ENCODE results near the gene STK33. TPM values are rescaled to one million over a fixed set of nuclear protein-coding genes. Genes with fewer than 3 reads are reported as not detected.

The STK33 gene
- total RNA-seq, 2 donors from 2014 or later = 1.2 to 3.2 TPM

DNA sequence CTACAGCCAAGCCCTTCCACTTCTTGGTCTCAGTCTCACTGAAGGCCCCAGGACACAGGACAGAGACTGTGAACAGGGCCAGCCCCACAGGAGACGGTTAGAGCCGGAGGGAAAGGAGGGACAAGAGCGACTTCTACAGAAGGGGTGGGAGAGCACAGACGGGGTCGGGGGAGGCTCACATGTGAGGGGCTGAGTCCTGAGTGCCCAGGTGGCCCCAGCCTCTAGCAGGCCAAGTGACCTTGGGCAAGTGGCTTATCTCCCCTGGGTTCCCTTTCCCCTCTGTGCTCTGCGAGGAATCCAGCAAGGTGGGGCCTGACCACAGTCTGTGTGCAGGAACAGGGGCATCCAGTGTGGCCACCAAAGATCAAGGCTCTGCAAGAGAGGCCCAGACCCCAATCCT lies 227.7 kb downstream of the STK33 start:
- intact Hi-C loops (cut with DNase I, micrococcal nuclease) = no loop called here
- ATAC-seq (no peak), DNase-seq (no peak)

DNA sequence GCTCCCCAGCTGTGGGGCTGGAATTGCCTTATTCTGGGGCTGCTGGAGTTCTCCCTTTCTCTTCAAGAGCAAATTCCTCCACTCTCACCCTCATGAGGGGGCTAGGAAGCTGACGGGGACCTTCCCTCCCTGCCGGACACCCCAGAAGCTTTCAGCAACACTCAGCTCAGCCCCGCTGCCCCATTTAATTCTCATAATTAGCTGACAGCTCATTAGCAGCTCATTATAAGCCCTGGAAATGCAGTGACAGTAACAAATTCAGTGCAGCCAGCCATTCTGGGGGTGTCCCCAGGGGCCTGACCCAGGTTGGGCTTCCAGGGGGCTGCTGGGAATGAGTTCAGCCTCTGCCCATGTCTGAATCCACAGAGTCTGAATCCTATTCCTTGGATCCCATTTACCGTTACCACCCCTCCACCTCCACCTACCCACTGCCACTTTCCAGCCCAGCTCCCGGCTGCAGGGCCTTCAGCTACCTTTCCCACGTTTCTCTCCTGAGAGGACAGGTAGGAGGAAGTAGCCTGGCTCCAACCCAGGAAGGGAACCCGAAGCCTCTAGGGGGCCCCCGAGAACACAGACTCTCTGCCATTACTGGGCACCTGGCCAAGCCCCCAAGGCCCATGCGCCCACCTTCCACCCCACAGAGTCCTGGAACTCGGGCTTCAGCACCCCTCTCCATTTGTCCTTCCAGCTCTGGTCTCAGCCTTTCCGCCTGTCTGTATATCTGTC lies 228.6 kb downstream of the STK33 start:
- intact Hi-C loops (cut with DNase I, micrococcal nuclease) = no loop called here
- ATAC-seq (no peak), DNase-seq (no peak)

DNA sequence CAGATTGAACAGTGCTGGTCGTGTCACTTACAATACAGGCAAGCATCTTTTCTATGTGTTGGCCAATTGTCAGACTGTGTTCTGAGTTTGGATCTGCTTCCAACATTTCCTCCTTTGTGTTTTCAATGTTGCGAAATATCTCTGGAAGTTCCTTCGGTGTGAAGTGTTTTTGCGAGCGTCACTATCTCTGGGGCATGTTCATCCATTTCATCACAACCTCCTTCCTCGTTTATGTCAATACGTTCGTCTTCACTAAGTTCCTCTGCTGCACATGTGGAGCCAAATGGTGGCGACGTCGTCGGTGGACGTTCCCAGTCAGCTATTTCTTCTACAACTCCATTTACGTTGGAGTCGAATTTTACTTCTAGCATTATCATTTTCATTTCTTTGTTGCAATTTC lies 230.1 kb downstream of the STK33 start:
- ATAC-seq = no peak
- intact Hi-C loops (cut with DNase I, micrococcal nuclease) = no loop called here
- DNase-seq = no peak

DNA sequence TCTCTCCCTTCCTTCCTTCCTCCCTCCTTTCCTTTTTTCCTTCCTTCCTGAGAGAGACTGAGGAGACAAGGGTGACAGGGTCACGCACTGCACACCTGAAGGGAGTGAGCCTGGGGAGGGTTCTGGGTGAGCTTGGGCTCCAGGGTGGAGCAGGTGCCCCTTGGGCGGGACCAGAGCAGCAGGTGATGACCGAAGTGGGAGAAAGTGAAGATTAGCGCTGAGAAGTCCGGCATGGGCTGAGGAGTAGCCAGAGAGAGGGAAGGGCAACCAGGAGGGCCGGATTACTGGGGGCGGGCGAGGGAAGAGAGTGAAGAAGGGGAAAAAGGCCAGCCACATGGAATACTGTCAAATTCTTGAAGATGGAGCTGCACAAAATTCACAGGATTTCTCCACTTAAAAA lies 231.1 kb downstream of the STK33 start:
- ATAC-seq (no peak), DNase-seq (no peak)
- intact Hi-C loops (cut with DNase I, micrococcal nuclease) = no loop called here

DNA sequence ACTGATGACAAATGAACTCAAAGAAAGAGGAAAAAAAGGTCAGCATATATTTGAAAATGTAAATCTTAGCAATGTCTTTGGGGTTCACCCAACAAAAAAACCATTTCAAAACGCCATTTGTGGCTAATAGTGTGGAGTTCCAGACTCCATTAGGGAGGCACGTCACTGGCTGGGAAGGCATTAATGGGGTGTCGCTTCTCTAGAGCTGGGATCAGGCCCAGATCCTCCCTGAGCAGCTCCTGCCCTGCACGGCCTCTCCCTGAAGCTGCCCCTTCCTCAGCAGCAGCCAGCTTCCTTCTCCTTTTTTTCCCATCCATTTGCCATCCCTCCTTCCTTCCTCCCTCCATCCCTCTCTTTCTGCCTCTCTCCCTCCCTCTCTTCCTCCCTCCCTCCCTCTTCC lies 231.5 kb downstream of the STK33 start:
- DNase-seq = no peak
- intact Hi-C loops (cut with DNase I, micrococcal nuclease) = no loop called here

DNA sequence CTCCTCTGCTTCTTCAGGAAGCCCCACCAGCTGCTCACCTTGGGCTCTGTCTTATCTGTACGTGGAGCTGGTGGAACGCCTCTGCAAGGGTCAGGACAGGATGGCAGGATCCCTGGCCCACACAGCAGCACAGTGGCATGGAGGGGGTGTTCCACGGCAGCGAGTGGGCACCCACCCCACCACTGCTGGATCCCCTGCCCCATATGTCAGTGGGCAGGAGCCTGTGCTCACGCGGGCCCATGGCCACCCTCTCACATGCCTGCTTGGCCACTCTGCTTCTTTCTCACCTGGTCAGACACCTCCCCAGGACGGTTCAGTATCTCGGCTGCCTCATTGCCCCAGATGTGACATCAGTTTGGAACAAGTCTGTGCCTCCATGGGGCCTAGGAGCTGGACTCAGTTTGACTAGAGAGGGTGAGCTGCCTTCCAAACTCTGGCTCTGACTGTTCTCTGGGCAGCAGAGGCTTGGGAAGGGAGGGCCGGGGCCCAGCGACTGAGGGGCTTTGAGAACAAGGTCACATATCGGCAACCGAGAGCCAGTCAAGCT lies 232.3 kb downstream of the STK33 start:
- ATAC-seq (no peak), DNase-seq (no peak)
- intact Hi-C loops (cut with DNase I, micrococcal nuclease) = no loop called here

More for the DNA sequence above, 231.5 kb downstream of the STK33 start:
- ATAC-seq = no peak

DNA sequence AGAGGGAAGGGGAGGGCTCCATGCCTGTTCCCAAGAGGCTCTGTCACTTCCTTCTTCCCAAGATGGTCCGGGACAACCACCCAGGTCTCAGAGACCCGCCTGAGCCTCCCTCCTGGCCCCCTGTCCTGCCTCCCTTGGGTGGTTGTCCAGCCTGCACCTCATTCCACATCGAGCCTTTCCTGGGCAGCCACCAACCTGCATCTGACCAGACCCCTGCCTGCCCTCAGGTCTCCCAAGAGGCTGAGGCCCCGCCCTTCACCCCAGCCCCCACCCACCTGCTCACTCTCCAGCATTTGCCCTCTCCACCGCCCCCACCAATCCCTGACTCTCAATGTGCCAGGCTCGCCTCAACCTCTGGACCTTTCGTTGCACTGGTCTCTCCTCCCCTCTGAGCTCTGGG lies 232.8 kb downstream of the STK33 start:
- intact Hi-C loops (cut with DNase I, micrococcal nuclease) = no loop called here
- DNase-seq (no peak), ATAC-seq (no peak)

DNA sequence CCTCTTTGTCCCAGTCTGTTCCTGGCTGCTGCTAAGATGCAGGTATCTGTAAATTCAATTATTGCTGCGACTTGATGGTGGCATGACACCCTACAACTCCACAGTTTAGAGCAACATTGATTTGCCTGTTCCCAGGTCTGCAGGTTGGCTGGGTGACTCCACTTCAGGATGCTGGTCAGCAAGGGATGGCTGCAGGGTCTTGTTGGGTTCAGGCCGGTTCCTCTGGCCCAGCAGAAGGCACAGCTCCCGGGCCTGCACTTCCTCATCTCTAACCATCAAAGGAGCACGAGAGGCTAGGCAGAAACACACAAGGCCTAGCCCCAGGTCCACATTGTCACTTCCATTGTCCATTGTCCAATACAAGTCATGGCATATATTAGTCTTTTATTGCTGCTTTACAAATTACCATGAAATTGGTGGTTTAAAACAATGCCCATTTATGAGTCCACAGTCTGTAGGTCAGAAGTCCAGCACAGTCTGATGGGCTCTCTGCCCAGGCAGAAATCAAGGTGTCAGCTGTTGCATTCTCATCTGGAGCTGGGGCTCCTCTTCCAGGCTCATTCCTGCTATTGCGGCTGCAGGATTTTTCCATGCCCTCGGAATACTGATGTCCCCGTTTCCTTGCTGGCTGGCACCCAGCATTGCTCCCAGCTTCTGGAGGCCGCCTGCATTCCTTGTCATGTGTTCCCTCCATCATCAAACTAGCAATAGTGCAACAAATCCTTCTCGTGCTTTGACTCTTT lies 233.8 kb downstream of the STK33 start:
- ATAC-seq (peak; percentile 37), DNase-seq (no peak)
- intact Hi-C loops (cut with DNase I, micrococcal nuclease) = no loop called here

DNA sequence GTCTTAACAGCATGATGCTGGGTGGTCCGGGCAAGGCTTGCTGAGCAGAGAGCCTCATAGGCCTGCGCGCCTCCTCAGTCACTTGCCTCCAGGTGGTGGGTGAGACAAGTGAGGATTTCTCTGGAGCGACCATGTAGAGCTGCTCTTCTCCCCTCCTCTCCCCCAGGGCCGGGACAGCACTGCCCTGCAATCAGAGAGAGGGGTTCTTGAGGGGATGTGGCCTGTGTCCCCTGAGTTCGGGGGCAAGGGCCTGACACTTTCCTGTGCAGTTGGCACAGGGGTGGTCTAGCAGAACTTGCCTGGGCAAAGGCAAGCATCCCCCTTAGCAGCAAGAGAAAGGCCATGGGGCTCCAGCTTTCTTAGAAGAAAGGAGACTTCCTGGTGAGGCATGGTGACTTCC lies 234.5 kb downstream of the STK33 start:
- intact Hi-C loops (cut with DNase I, micrococcal nuclease) = no loop called here
- no peak for ATAC-seq
- no peak for DNase-seq

DNA sequence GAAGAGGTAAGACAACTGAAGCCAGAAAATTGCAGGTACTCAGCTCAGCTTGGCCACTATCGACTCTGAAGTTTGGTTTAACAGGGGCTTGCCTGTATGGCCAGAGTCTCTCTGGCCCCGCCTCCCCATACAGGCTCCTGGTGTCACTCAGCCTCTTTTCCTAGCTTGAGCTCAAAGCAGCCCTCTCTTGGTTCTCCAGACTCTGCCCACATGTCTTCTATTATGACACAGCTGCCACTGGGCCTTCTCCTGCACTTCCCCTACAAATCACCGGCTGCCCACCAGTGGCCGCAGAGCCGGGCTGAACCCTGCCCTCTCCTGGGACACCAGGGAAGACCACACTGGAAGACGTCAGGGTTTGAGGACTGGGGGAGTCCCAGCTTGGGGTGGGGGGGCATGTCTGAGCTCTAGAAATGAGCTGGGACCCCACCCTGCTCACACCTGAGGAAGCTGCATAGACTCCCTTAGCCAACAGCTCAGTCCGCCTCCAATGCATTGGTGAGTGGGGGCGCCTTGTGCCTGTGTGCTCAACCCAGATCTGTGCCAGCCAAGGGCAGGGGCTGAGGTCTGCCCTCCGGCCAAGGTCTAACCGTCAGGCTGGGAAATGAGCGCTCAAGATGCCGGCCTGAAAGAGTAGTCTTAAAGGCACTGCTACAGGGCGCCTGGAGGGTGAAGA lies 236.0 kb downstream of the STK33 start:
- intact Hi-C loops (cut with DNase I, micrococcal nuclease) = no loop called here
- ATAC-seq (no peak), DNase-seq (no peak)

DNA sequence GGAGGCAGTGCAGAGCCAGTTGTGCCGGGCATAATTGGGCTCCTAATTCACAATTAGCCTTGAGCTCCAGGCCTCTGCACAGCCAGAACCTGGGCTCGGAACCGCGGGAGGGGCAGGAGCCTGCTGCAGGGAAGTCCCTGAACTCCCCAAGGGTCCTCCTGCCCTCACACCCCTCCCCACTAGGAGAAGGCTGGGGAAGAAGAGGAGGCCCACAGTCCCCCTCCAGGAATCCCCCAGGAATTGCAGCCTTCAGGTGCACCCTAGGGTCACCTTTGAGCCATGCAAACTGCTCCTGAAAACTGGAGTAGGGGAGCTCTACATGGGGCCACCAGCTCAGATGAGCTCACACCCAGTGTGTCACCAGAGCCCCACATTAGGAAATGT lies 236.5 kb downstream of the STK33 start:
- ATAC-seq (no peak), DNase-seq (no peak)
- intact Hi-C loops (cut with DNase I, micrococcal nuclease) = no loop called here

DNA sequence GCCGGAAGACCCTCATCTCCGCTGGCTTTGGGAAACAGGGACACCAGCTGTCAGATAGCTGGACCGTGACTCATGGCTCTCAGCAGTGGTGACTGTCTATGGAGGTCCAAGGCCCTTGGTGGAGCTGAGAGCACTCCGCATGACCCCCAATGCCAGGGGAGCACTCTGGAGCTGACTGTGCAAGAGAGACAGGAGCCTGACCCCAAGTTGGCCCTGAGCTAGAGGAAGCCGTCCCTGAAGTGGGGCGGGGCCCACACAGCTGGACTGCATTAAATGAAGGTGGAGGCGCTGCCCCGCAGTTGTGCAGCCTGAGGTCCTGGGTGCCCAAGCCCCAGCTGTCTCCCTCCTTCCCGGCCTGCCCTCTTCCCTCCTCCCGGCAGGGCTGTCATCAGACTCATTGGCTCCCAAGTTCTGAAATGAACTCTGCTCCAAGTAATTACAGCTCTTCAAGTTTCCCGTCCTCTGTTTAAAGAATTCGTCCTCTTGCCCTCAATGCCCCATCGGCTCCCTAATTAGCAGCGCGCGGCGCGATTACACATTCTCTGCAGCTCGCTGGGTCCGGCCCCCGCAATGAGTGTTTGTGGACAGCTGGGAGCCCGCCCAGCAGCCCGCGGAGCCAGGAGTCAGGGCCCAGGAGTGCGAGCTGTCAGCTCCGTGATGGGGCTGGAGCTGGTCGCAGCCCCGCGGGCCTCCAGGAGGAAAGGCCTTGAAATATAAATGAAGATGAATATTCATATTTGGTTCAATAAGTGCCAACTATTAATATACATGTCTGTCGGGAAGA lies 237.1 kb downstream of the STK33 start:
- DNase-seq = peak in 1 of 2 donors; percentile 14

DNA sequence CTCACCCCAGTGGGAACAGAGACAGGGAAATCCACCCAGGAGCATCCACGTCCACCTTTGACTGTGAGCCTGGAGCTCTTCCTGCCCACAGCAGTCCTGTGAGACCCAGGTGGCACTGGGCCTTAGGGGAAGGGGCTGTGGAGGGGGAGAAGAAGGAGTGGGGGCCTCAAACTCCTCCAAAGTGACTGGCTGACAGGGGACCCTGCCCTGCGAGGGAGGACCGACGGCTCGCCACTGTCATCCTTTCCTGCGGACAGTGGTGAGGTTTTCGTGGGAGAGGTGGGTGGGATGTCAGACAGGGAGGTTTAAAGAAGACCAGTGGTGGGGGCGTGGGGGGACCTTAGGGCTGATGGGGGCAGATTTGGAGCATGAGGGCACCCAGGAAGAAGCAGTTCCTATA lies 237.8 kb downstream of the STK33 start:
- intact Hi-C loops (cut with DNase I, micrococcal nuclease) = no loop called here
- ATAC-seq (no peak), DNase-seq (no peak)

More for the DNA sequence above, 237.1 kb downstream of the STK33 start:
- ATAC-seq = peak; percentile 59
- intact Hi-C loops (cut with DNase I, micrococcal nuclease) = no loop called here

DNA sequence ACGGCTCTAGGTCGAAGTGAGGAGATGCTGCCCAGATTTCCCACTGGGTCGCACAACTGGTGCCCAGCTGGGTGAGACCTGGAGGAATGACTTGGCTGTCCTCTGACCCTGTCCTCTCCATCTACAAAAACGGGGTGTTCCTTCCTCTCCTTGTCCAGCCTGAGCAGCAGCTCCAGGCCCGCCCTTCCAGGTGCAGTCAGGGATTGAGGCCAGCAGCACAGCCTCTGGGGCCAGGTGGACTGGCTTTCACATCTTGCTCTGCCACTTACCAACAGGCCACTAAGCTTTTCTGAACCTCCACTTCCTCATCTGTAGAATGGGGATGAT lies 238.6 kb downstream of the STK33 start:
- DNase-seq (no peak), ATAC-seq (no peak)
- intact Hi-C loops (cut with DNase I, micrococcal nuclease) = no loop called here

DNA sequence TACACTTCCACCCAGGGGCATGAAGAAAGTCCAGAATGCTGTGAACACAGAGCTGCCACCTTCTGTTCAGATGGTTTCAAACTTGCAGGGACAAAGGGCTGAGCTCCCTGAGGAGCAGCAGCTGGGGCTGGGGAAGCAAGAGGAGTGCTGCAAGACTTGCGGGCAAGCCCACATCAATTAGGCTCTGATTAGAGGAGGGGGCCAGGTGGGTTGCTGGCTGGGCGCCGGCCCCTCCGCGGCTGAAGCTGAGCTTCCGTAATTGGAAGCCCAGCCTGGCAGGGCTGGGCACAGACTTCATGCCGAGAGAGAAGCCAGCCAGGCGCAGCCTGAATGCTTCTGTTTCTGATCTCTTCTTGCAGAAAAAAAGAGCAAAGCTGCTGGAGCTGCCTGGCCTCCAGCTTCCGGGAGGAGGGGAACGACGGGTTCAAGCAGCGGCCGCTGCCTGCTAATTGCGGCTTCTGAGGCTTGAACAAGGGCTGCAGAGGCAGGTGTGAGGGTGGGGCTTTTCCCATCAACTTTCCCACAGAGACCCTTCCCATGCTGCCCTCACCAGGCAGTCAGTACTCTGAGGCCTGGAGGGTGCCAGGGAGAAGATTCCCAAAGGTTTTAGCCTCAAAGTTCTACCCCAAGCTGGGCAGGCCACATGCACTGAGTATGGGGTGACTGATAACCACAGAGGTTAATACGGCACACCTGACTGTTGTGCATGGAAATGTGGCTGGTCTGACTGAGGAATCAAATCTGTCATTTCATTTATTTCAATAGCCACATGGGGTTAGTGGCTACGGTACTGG lies 239.2 kb downstream of the STK33 start:
- no peak for DNase-seq
- peak; percentile 50 for ATAC-seq
- intact Hi-C loops (cut with DNase I, micrococcal nuclease) = no loop called here

DNA sequence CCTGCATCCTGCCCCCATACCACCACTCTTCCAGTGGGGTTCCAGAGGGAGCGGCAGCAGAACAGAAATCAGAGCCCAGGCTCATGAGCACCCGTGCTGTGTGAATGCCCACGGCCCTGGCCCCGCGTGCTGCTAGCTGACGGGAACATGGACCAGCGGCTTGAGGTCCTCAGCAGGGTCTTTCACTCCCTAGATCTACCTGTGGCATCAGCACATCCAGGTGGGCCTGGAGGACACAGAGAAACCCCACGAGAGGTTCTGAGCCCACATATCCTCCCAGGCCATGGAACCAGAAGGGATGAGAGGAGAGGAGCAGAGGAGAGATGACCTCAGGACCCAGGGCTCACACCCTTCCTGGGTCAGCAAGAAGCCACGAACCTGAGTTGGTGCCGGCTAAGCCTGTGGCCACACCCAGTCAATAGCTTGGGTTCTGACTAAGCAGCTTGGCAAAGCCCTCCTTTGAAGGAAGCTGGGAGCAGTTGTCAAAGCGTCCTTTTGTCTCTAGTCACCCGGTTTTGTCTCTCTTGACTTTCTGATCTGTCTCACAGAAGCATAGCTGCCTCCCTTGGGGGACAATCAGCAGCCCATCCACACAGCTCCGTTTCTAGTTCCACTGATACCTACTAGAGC lies 241.0 kb downstream of the STK33 start:
- ATAC-seq = no peak
- intact Hi-C loops (cut with DNase I, micrococcal nuclease) = no loop called here
- DNase-seq = no peak

DNA sequence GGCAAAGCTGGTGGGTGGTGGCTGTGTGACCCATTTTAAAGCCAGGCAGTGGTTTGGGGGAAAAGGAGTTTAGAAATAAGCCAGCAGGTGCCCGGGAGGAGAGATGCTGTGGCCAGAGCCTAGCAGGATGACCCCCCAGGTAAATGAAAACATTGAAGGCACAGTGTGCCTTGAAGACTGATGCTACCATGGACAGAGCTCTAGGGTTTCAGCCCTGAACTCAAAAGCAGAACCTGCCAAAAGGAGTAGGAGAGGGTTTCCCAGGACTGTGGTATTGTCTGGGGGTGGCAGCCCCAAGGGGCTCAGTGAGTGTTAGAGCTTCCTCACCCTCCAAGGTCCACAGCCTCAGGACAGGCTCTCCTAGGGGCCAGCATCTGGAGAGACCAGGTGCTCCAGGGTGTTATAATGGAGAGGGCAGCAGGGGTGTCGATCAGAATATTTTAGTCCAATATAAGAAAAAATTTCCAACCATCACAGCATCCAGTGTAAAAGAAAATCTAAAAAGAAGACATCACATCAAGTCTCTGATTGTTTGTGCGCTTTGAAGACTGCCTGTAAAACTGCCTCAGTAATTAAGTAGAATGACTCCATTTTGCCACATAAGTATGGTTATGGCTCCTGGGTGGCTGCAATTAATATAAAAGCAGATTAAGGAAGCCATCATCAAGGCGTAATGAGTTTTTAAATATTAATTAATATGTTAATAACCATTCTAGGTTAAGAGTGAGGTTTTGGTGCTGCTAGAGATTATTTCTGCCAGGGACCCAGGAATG lies 241.7 kb downstream of the STK33 start:
- ATAC-seq = no peak
- intact Hi-C loops (cut with DNase I, micrococcal nuclease) = no loop called here
- DNase-seq = no peak
